ENCODE measurements around the gene FBXL2. TPM values are rescaled to one million over a fixed set of nuclear protein-coding genes. Genes with fewer than 3 reads are reported as not detected.
"Not testable (repeated sequence)": the region's sequence is repeated elsewhere in the genome, so short reads cannot be mapped to it uniquely, and the experiment has no call there.

The FBXL2 gene
- total and polyA plus RNA-seq, 4 donors, result 2.4 to 28.7 (median 6.5) TPM

DNA sequence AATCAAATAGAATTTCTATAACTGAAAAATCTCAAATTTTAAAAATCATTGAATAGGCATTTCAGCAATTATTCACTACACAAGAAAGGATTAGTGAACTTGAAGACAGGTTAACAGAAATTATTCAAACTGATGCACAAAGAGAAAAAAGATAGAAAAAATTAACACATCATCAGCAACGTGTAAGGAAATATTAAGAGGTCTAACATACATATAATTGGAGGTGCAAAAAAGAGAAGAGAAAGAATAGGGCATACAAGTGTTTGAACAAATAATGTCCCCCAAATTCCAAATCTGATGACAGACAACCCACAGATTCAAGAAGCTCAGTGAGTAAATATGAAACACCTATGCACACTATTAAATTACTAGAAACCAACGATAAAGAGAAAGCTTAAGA is 57.1 kb downstream of the FBXL2 start:
- 94 to 98% methylated on average over 2 of the region's 2 CpGs for WGBS, 2 donors
- H3K27ac ChIP-seq (ENCODE audit: low read depth in 1 of 2, low read length in 1 of 2), result no peak overlapping the region
- no peaks in the 10 kb centered on the region for H3K36me3 ChIP-seq (ENCODE audit: control insufficient read depth in 4 of 4, insufficient read depth in 4 of 4, low read length in 4 of 4)
- no peaks in the 10 kb centered on the region for H3K4me1 ChIP-seq (ENCODE audit: control insufficient read depth in 5 of 5, insufficient read depth in 5 of 5, low read length in 5 of 5)
- no peak overlapping the region for H3K4me3 ChIP-seq
- ATAC-seq (ENCODE audit: insufficient read depth, low FRiP score) (no peak), DNase-seq (no peak)
- H3K27me3 ChIP-seq (ENCODE audit: control insufficient read depth in 3 of 3, insufficient read depth in 3 of 3, low read length in 2 of 3), result no peaks in the 10 kb centered on the region
- TF ChIP-seq, protein P1, sequence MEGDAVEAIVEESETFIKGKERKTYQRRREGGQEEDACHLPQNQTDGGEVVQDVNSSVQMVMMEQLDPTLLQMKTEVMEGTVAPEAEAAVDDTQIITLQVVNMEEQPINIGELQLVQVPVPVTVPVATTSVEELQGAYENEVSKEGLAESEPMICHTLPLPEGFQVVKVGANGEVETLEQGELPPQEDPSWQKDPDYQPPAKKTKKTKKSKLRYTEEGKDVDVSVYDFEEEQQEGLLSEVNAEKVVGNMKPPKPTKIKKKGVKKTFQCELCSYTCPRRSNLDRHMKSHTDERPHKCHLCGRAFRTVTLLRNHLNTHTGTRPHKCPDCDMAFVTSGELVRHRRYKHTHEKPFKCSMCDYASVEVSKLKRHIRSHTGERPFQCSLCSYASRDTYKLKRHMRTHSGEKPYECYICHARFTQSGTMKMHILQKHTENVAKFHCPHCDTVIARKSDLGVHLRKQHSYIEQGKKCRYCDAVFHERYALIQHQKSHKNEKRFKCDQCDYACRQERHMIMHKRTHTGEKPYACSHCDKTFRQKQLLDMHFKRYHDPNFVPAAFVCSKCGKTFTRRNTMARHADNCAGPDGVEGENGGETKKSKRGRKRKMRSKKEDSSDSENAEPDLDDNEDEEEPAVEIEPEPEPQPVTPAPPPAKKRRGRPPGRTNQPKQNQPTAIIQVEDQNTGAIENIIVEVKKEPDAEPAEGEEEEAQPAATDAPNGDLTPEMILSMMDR (IDR thresholded peaks at IDR 0.05; ENCODE audit: control extremely low read depth, extremely low read depth), result no peak
- H3K9ac ChIP-seq (ENCODE audit: insufficient read depth in 1 of 2, low read length in 2 of 2), result no peak overlapping the region
- H3K9me3 ChIP-seq (ENCODE audit: control insufficient read depth in 4 of 4, insufficient read depth in 3 of 4, low read length in 3 of 4), result peaks cover 0 to 11% (median 2%) of the 10 kb centered on the region in 4 donors

DNA sequence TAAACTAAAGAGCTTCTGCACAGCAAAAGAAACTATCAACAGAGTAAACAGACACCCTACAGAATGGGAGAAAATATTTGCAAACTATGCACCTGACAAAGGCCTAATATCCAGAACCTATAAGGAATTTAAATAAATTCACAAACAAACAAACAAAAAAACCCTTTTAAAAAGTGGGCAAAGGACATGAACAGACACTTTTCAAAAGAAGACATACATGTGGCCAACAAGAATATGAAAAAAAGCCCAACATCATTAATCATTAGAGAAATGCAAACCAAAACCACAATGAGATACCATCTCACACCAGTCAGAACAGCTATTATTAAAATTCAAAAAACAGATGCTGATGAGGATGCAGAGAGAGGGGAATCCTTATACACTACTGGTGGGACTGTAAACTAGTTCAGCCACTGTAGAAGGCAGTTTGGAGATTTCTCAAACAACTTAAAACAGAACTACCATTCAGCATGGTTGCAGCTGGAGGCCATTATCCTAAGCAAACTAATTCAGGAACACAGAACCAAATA is 61.8 kb downstream of the FBXL2 start:
- not testable (repeated sequence) for H3K4me1 ChIP-seq (ENCODE audit: control insufficient read depth in 5 of 5, insufficient read depth in 5 of 5, low read length in 5 of 5); H3K9ac ChIP-seq (ENCODE audit: insufficient read depth in 1 of 2, low read length in 2 of 2); H3K27ac ChIP-seq (ENCODE audit: low read depth in 1 of 2, low read length in 1 of 2); DNase-seq; H3K4me3 ChIP-seq; H3K9me3 ChIP-seq (ENCODE audit: control insufficient read depth in 4 of 4, insufficient read depth in 3 of 4, low read length in 3 of 4); ATAC-seq (ENCODE audit: insufficient read depth, low FRiP score); H3K36me3 ChIP-seq (ENCODE audit: control insufficient read depth in 4 of 4, insufficient read depth in 4 of 4, low read length in 4 of 4); H3K27me3 ChIP-seq (ENCODE audit: control insufficient read depth in 3 of 3, insufficient read depth in 3 of 3, low read length in 2 of 3)

DNA sequence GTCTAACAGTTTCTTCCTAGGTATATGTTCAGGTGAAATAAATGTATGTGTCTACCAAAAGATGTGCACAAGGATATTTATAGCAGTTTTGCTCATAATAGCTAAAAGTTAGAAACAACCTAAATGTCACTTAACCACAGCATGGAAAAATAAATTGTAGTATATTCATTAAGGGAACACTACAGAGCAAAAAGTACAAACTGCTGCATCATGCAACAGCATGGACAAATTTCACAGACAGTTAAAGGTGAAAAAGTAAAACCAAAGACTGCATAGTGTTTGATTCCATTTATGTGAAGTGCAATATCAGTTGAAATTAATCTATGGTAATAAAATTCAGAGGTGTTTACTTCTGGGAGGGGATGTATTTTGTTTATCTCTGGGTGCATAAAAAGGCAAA is 62.5 kb downstream of the FBXL2 start:
- TF ChIP-seq, protein P1 (IDR thresholded peaks at IDR 0.05; ENCODE audit: control extremely low read depth, extremely low read depth), result no peak
- Histone ChIP-seq H3K36me3 (ENCODE audit: control insufficient read depth in 4 of 4, insufficient read depth in 4 of 4, low read length in 4 of 4) (no peaks in the 10 kb centered on the region), H3K9ac (ENCODE audit: insufficient read depth in 1 of 2, low read length in 2 of 2) (no peak overlapping the region), H3K9me3 (ENCODE audit: control insufficient read depth in 4 of 4, insufficient read depth in 3 of 4, low read length in 3 of 4) (peaks cover 0 to under 1% (median under 1%) of the 10 kb centered on the region in 4 donors), H3K27me3 (ENCODE audit: control insufficient read depth in 3 of 3, insufficient read depth in 3 of 3, low read length in 2 of 3) (no peaks in the 10 kb centered on the region), H3K4me1 (ENCODE audit: control insufficient read depth in 5 of 5, insufficient read depth in 5 of 5, low read length in 5 of 5) (no peaks in the 10 kb centered on the region), H3K27ac (ENCODE audit: low read depth in 1 of 2, low read length in 1 of 2) (no peak overlapping the region), H3K4me3 (no peak overlapping the region)
- ATAC-seq (ENCODE audit: insufficient read depth, low FRiP score), result no peak
- DNase-seq, result no peak

DNA sequence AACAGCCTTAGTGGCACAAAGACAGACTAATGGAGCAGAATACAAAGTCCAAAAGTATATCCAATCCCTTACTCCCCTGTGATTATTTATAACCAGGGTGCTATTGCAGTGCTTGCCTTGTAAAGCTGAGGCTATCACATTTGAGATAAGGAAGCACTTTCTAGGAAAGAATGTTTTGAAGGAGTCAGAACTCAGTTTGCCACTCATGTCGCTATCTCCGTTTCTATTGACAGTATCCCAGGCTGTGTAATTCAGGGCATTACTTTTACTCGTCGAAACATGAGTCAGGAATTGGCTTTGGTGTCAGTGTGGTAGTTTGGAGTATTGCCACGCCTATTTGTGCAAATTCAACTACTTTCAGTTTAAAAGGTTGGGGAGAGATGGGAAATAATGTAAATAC is 78.4 kb downstream of the FBXL2 start:
- no peaks in the 10 kb centered on the region for H3K9me3 ChIP-seq (ENCODE audit: control insufficient read depth in 4 of 4, insufficient read depth in 3 of 4, low read length in 3 of 4)
- H3K4me1 ChIP-seq (ENCODE audit: control insufficient read depth in 5 of 5, insufficient read depth in 5 of 5, low read length in 5 of 5), result peaks cover 0 to 4% (median 0%) of the 10 kb centered on the region in 5 donors
- WGBS, 2 donors, result 55 to 78% methylated on average over 5 of the region's 5 CpGs
- no peak overlapping the region for H3K4me3 ChIP-seq
- ATAC-seq (ENCODE audit: insufficient read depth, low FRiP score), result peak; percentile 35
- no peaks in the 10 kb centered on the region for H3K27me3 ChIP-seq (ENCODE audit: control insufficient read depth in 3 of 3, insufficient read depth in 3 of 3, low read length in 2 of 3)
- no peak overlapping the region for H3K9ac ChIP-seq (ENCODE audit: insufficient read depth in 1 of 2, low read length in 2 of 2)
- no peak overlapping the region for H3K27ac ChIP-seq (ENCODE audit: low read depth in 1 of 2, low read length in 1 of 2)
- TF ChIP-seq, protein P1 (IDR thresholded peaks at IDR 0.05; ENCODE audit: control extremely low read depth, extremely low read depth), result no peak
- no peaks in the 10 kb centered on the region for H3K36me3 ChIP-seq (ENCODE audit: control insufficient read depth in 4 of 4, insufficient read depth in 4 of 4, low read length in 4 of 4)
- DNase-seq, result peak in 2 of 3 donors; percentile 40 to 56
